ENCODE measurements around the gene TMED9.

GRCh38 chr5:177547736-177548135 lies 44.3 kb upstream of the TMED9 start:
- TF ChIP-seq CTCF (IDR thresholded peaks at IDR 0.05; ENCODE audit: low read length) (no peak), EZH2 (IDR thresholded peaks at IDR 0.05; ENCODE audit: borderline replicate concordance, low read length) (no peak)
